Thoracic aorta (tissue), 2 donors: ENCODE data around the gene KIF16B. TPM values are rescaled to one million over a fixed set of nuclear protein-coding genes. Genes with fewer than 3 reads are reported as not detected.
"Not testable (repeated sequence)": the region's sequence is repeated elsewhere in the genome, so short reads cannot be mapped to it uniquely, and the experiment has no call there.

Experiments used
- ATAC-seq: fragments of 150-250 bp; one replicate; pipeline ENCODE4 v1.8.0; 2017; ENCODE audit warnings: low read depth; ENCODE audit not compliant: insufficient number of reproducible peaks, low FRiP score
- DNase-seq: peaks from one replicate; pipeline ENCODE4 v3.0.0-alpha.2; 2020; ENCODE audit warnings: low spot score
- H3K27ac ChIP-seq, 2 donors: fragments of 200-600 bp; sonication (generic); 1 replicate in 1 of 2; 2 replicates in 1 of 2; pipeline ENCODE4 v1.5.1; 2016; ENCODE audit warnings: mild to moderate bottlenecking in 2 of 2, moderate library complexity in 2 of 2
- H3K27me3 ChIP-seq: fragments of 200-600 bp; sonication (generic); replicated peaks from 2 replicates; pipeline ENCODE4 v1.6.0; 2016; ENCODE audit warnings: mild to moderate bottlenecking; ENCODE audit not compliant: insufficient read depth
- H3K36me3 ChIP-seq: fragments of 200-600 bp; sonication (generic); one replicate; pipeline ENCODE4 v1.5.1; 2016
- H3K4me1 ChIP-seq, 2 donors: fragments of 200-600 bp; sonication (generic); 1 replicate in 1 of 2; 2 replicates in 1 of 2; pipeline versions ENCODE4 v1.5.1 to v1.6.0; 2016; ENCODE audit warnings: low read depth in 2 of 2, mild to moderate bottlenecking in 1 of 2; ENCODE audit not compliant: control insufficient read depth in 1 of 2
- H3K4me3 ChIP-seq: fragments of 200-600 bp; sonication (generic); 2 replicates; pipeline ENCODE4 v1.5.1; 2016; ENCODE audit warnings: mild to moderate bottlenecking
- H3K9me3 ChIP-seq: fragments of 200-600 bp; sonication (generic); 2 replicates; pipeline ENCODE4 v1.5.1; 2016
- total RNA-seq, 2 donors: library from RNA; depleted of rRNA; stranded (reverse); fragments of >200 nt; gene quantifications; one replicate each; pipeline versions ENCODE4 v1.1.0 to v1.2.3, GENCODE V29; 2016
- TF ChIP-seq, protein P1 (sequence below): fragments of 200-600 bp; sonication (generic); IDR thresholded peaks from one replicate; pipeline ENCODE4 v1.5.1; 2019; ENCODE audit warnings: antibody characterized with exemption

The KIF16B gene
- total RNA-seq, 2 donors from 2014 or later, result 16.5 to 21.3 TPM

DNA sequence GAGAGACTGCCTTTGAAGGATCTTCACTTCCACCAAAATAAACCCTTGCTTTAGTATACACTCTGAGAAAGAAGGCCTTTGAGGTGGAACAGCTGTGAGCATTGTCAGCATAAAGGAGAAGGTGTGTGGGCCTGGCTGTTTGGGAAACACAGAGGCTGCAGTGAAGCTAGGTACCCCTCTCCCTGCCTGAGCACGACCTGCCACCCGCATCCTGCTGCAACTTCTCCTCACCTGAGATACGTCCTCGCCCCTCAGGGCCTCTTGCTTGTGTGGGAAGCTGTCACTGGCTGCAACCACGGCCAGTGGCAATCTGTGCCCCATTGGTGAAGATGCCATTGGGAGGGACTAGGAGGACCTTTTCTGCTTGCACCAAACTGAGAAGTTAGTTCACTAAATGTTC is 307.9 kb downstream of the KIF16B start:
- no peaks in the 10 kb centered on the region for H3K27me3 ChIP-seq
- H3K9me3 ChIP-seq, result no peaks in the 10 kb centered on the region
- no peak overlapping the region for H3K4me3 ChIP-seq
- no peak overlapping the region for H3K27ac ChIP-seq
- no peak for ATAC-seq
- no peak for DNase-seq
- H3K4me1 ChIP-seq, result no peaks in the 10 kb centered on the region
- TF ChIP-seq, protein P1, sequence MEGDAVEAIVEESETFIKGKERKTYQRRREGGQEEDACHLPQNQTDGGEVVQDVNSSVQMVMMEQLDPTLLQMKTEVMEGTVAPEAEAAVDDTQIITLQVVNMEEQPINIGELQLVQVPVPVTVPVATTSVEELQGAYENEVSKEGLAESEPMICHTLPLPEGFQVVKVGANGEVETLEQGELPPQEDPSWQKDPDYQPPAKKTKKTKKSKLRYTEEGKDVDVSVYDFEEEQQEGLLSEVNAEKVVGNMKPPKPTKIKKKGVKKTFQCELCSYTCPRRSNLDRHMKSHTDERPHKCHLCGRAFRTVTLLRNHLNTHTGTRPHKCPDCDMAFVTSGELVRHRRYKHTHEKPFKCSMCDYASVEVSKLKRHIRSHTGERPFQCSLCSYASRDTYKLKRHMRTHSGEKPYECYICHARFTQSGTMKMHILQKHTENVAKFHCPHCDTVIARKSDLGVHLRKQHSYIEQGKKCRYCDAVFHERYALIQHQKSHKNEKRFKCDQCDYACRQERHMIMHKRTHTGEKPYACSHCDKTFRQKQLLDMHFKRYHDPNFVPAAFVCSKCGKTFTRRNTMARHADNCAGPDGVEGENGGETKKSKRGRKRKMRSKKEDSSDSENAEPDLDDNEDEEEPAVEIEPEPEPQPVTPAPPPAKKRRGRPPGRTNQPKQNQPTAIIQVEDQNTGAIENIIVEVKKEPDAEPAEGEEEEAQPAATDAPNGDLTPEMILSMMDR, result no peak
- no peaks in the 10 kb centered on the region for H3K36me3 ChIP-seq

DNA sequence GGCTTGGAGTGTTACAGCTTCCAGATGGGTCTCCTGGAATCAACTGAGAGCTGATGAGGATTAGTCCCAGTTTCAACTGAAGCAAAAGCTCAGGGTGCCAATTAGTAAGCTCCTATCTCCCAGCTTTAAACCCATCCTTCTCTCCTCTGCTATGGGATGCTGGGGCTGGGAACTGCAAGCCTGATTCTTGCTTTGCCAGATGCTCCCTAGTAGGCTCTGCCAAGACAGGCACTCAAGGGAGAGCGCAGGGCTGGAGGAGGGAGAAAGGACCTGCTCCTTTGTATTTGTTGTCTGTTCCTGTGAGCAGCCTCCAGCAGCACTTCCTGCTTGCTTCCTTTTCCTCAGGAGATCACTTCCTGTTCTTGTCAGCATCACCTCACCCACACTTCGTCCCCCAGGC is 309.7 kb downstream of the KIF16B start:
- TF ChIP-seq, protein P1, result no peak
- no peak overlapping the region for H3K4me3 ChIP-seq
- no peak for ATAC-seq

DNA sequence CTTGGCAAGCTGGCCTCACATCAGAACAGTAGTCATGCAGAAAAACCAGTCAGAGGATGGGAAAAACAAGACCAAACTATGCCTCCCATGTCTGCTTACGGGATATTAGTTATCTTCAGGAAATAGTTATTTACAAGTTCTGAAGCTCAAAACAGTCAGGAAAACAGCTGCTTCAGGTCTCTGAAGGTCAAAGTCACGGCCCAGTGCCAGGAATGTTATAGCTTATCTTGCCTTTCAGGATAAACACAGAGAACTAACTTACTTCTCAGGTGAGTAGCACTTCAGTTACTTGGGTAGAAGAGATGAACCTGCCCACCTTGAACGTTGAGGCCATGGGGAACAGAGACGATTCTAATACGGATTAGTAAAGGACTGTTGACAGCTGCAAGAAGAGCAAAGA is 310.7 kb downstream of the KIF16B start:
- H3K4me1 ChIP-seq, result no peaks in the 10 kb centered on the region
- H3K4me3 ChIP-seq, result no peak overlapping the region
- DNase-seq (no peak), ATAC-seq (no peak)
- H3K27me3 ChIP-seq, result no peaks in the 10 kb centered on the region
- no peak overlapping the region for H3K27ac ChIP-seq
- no peaks in the 10 kb centered on the region for H3K36me3 ChIP-seq
- TF ChIP-seq, protein P1, result no peak
- no peaks in the 10 kb centered on the region for H3K9me3 ChIP-seq

More for the DNA sequence above, 309.7 kb downstream of the KIF16B start:
- H3K9me3 ChIP-seq, result no peaks in the 10 kb centered on the region
- no peak for DNase-seq
- H3K27me3 ChIP-seq, result no peaks in the 10 kb centered on the region
- no peaks in the 10 kb centered on the region for H3K36me3 ChIP-seq
- H3K27ac ChIP-seq, result no peak overlapping the region
- no peaks in the 10 kb centered on the region for H3K4me1 ChIP-seq

DNA sequence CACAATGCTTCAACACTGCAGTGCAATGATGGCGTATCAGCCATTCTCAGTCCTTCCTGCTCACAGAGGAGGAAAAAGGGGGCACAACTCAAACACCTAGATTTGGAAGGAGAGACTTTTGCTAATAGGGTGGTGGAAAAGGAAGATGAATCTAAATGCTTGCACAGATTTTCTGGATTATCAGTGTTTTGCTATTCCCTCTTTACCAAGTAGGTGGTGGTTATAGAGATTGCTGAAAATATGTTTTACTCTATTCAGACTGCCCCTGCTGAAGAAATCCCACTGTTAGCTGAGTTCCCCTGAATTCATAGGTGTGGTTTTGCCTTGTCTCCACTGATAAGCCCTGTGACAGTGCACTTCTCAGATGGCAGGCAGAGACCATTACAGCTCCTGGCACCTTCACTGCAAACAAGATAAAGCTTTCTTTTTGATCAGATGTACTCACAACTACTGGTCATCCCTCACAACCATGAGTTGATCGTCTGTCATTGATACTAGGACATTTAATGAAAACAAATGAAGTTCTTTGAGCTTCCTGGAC is 311.4 kb downstream of the KIF16B start:
- Histone ChIP-seq H3K4me1 (no peaks in the 10 kb centered on the region), H3K9me3 (no peaks in the 10 kb centered on the region), H3K36me3 (no peaks in the 10 kb centered on the region), H3K4me3 (no peak overlapping the region), H3K27ac (no peak overlapping the region), H3K27me3 (no peaks in the 10 kb centered on the region)
- ATAC-seq, result no peak
- no peak for DNase-seq
- TF ChIP-seq, protein P1, result no peak

DNA sequence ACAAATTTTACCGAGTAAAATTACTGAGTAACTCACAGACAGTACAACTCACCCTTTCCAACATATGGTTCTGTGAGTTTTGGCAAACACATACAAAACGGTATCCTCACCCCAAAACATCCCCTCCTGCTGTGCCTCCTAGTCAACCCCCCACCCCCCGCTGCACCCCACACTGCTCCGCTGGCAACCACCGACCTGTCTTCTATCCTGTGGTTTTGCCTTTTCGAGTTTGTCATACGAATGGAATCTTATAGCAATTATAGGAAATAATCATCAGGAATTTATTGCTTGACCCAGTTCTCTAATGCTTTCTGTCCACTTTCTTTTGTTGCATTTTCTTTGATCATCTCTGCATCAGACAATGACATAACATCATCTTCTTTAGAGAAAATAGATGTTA is 312.3 kb downstream of the KIF16B start:
- Histone ChIP-seq H3K36me3 (no peaks in the 10 kb centered on the region), H3K4me1 (no peaks in the 10 kb centered on the region), H3K27ac (no peak overlapping the region), H3K4me3 (no peak overlapping the region), H3K27me3 (no peaks in the 10 kb centered on the region), H3K9me3 (no peaks in the 10 kb centered on the region)
- ATAC-seq (no peak), DNase-seq (no peak)
- TF ChIP-seq, protein P1, result no peak

DNA sequence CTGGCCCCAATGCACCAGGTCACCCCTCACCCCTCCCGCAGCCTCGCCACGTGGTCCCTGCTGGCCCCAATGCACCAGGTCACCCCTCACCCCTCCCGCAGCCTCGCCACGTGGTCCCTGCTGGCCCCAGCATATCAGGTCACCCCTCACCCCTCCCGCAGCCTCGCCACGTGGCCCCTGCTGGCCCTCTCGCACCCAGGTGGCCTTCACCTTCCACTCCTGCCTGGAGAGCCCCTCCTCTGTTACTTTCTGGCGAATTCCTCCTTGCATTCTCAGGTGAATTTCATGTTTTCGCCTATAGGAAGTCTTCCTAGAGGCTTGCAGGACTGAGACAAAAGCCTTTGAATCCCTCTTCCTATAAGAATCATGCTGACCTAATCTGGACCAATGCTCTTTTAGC is 313.1 kb downstream of the KIF16B start:
- H3K9me3 ChIP-seq, H3K27ac ChIP-seq, H3K4me3 ChIP-seq, ATAC-seq, H3K36me3 ChIP-seq, H3K4me1 ChIP-seq, H3K27me3 ChIP-seq, DNase-seq: not testable (repeated sequence)
